ENCODE results near the gene BMX. TPM values are rescaled to one million over a fixed set of nuclear protein-coding genes. Genes with fewer than 3 reads are reported as not detected.
A peak's percentile ranks its signal among the peaks of the same experiment; 100 is the strongest.

The BMX gene
- total RNA-seq, 2 donors from 2014 or later = 2.2 to 3.1 TPM

DNA sequence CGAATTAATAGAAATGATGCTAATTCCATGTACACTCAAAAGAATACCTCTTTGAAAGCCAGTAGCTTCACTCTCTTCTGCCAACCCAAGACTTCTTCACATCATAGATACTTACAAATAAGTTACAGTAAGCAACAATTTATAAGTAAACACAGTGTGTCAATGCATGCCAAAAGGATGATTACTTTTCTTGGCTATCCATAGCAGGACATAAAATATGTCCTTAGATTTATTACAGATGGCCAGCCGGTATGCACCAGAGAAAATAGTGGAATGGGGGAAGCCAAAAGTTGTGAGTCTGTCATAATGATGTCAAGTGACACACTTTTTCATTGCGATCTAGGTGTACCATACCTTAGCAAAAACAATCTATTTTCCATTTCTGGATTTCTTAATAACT lies 631 bp upstream of the BMX start:
- no peak for ATAC-seq
- no peak for DNase-seq
- intact Hi-C loops (cut with DNase I, micrococcal nuclease) = no loop called here

DNA sequence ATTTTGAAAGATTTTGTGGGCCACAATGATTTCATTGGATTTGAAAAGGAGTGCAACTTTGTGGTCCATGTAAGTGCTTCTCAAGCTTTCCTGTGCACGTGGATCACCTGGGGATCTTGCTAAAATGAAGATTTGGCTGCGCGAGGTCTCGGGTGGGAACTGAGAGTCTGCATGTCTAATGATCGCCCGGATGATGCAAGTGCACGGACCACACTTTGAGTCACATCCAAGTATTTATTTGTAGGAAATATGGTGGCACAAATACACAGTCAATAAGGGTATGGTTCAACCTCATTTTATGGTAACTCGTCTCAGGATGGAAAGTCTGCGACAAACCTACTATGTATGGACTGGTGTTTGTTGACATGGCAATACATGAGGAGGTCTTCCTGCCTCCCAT lies 899 bp downstream of the BMX start:
- no peak for DNase-seq
- no peak for ATAC-seq
- intact Hi-C loops (cut with DNase I, micrococcal nuclease) = no loop called here

DNA sequence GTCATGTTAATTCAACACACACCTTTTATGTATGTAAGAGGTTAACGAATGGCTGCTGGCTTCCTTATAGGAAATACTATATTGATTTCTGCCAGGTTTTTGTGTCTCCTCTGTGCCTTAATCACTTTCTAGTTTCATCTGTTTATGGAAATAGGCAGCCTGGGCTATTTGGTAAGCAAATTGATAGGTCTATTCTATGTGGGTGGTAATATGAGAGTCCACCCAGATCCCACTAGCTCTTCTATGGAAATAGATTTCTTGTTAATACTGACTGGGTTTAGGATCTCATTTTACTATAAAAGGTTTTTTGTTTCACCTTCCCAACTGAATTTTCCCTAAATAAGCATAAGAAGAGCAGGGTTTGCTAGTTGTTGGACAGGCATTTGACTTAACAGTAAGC lies 4.1 kb downstream of the BMX start:
- ATAC-seq (no peak), DNase-seq (no peak)
- intact Hi-C loops (cut with DNase I, micrococcal nuclease) = no loop called here

DNA sequence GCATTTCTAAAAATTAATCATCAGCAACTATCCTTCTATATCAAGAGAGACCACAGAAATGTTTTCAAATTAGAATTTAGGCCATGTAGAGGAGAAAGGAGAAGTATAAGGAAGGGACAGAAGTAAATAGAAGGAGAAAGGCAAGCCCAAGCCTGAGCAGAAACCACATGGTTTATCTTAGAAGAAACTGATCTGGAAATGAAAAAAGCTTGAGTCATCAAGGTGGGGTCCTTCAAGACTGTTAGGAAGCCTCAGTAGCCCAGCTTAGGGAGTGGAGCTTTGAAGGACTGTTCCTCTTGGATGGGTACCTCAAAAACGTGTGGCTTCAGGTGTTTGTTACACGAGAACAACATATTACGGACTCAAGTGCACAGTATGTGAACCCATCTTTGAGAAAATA lies 4.5 kb downstream of the BMX start:
- no peak for ATAC-seq
- no peak for DNase-seq

DNA sequence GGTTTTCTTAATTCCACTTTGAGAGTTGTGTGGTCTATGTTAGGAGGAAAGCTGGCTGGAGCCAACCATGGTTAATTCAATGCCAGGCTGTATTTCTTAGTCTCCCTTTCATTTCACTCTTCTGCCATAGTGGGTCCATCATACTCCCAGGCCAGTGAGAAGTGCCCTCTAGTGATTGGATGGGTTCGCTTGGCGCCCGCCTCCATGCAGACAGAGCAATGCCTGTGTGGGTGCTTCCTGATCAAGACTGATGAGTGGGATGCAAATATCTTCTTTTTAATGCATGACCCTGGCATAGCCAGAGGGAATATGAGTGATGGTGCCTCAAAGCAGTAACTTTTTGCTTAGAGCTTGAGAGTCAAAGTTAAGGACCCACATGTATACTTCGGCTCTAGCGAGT lies 6.4 kb downstream of the BMX start:
- ATAC-seq (no peak), DNase-seq (no peak)
- intact Hi-C loops (cut with DNase I, micrococcal nuclease) = no loop called here

More for the DNA sequence above, 4.5 kb downstream of the BMX start:
- intact Hi-C loops (cut with DNase I, micrococcal nuclease) = no loop called here

DNA sequence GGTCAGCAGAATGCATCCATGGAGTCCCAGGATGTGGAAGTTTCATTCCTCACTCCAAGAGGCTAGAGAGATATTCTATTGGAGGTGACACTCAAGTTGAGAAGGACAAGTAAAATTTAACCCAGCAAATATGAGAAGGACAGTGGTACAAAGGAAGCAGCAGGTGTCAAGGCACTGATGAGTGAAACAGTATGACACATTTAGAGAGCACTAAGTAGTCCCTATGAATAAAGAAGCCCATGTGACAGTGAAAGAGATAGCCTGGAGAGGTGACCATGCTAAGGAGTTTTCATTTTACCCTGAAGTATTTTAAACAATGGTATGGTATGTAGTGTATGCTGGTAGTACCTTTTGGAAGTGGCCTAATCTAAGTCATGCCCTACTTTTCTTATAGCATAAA lies 9.2 kb downstream of the BMX start:
- DNase-seq (no peak), ATAC-seq (no peak)
- intact Hi-C loops (cut with DNase I, micrococcal nuclease) = no loop called here

DNA sequence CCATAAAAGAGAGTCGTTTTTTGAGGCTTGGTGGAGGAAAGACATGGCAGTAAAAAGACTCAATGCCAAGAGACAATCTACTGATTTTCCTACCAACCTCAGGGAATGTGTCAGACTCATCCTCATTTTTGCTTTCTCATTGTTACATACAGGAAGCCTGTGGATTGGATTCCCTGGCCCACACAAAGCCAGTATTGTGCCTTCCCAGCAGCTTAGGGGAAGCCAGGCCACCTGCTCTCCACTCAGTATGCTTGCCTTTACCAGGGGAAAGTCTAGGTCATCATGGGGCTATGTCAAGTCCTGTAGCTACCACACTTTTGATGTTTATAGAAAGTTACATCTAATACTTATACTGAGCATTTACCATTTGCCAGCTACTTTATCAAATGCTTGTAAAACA lies 11.0 kb downstream of the BMX start:
- DNase-seq = no peak
- intact Hi-C loops (cut with DNase I, micrococcal nuclease) = no loop called here

DNA sequence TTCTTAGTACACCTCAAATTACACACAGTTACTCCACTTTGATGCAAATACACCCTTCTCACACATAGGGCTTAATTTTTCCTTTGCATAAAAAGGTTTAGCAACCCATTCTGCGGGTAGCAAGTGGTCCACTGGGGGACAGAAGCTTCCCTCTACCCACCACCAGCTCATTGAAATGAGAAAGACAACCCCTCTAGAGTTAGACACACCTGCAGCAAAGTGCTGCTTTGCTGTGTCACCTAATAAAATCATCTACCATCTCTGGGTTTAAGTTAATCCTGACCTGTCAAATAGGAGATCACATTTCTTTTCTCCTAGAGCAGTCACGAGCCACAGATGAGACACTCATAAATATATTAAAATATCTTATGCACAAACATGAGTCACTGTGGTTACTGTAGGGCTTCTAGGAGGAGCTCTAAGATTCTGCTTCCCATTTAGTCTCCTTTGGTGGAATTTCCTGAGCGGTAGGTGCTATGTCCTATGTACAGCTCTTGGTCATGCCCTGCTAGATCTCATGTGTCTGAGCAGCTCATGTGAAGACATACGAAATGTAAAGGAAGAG lies 11.9 kb downstream of the BMX start:
- ATAC-seq = no peak
- intact Hi-C loops (cut with DNase I, micrococcal nuclease) = no loop called here
- no peak for DNase-seq

More for the DNA sequence above, 11.0 kb downstream of the BMX start:
- no peak for ATAC-seq

DNA sequence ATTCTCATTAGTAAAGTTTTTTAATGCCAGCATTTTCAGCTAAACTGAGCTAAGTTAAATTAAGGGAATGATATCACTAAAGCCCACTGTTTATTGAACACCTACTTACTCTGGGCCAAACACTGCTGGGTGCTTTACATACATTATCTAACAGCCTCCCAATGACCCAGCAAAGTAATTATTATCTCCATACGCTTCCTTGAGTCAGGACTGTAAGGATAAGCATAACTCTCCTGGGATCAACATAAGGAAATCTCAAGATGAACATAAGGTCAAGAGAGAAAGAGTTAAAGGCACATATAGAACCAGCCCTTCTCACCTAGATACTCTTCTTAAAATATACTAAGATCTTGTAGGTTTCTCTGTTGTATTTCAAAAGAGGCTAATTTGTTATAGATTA lies 13.7 kb downstream of the BMX start:
- ATAC-seq (no peak), DNase-seq (no peak)
- intact Hi-C loops (cut with DNase I, micrococcal nuclease) = no loop called here

DNA sequence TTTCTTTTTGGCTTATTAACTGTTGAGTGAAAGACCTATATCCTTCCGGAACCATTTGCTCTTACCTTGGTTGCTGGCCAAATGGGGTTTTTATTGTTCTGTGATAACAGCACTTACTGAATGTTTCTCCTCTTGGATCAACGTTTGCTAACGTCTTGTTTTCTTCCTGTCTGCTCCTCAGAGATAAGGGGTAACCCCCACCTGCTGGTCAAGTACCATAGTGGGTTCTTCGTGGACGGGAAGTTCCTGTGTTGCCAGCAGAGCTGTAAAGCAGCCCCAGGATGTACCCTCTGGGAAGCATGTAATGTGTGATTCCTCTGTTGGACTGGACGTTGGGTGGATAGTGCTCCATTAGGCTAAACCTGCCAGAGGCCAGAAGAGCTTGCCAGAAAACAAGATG lies 15.3 kb downstream of the BMX start:
- intact Hi-C loops (cut with DNase I, micrococcal nuclease) = no loop called here
- ATAC-seq (peak; percentile 71), DNase-seq (no peak)

DNA sequence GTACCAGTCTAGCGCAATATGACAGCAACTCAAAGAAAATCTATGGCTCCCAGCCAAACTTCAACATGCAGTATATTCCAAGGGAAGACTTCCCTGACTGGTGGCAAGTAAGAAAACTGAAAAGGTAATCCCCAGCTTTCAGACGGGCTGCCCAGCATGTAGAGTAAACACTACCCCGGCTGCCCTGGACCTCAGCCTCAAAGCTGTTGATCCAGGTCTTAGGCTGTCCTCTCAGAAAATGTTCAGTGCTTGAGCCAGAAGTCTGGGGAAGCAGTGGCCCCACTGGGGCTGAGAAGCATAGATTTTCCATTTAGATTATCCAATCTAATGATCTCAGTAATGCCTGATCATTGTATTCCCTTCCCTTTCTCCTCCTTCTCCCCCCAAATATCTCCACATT lies 21.9 kb downstream of the BMX start:
- intact Hi-C loops (cut with DNase I, micrococcal nuclease) = no loop called here
- ATAC-seq = no peak
- DNase-seq = no peak

DNA sequence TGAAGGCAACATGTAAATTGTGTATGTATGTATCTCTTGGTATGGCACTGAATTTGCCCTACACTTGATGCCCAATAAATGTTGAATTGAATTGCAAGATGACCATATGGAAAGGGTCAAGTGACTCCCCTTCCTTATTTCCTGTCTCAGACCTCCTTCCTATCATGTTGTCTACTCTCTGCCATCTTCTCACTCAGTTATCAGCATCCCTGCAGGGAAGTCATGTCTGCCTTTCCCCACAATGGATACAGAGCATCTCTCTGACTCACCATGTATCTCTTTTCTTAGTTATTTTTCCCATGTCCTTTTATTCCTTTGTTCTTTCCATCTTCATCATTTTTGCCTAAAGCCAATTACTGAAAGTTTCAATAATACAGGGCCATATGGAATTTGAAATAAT lies 22.5 kb downstream of the BMX start:
- ATAC-seq (no peak), DNase-seq (no peak)
- intact Hi-C loops (cut with DNase I, micrococcal nuclease) = no loop called here

DNA sequence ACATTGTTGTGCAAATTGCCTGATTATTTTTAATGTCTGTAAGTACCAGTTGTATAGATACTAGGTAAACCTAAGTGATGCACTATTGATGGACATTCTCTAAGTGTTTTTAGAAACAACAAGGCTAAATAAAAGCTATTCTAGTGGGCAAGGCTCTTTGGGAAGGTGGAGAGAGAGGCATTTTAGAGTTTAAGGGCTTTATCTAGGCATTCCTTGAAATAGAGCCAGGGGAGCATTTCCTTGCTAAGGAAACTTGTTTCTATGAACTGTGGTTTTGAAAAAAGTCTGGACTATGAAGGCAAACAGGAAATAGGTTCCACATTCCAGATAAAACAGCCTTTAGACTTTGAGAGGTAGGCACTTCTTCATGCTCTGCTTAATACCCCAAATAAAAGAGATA lies 23.8 kb downstream of the BMX start:
- ATAC-seq = no peak
- DNase-seq = no peak
- intact Hi-C loops (cut with DNase I, micrococcal nuclease) = no loop called here

DNA sequence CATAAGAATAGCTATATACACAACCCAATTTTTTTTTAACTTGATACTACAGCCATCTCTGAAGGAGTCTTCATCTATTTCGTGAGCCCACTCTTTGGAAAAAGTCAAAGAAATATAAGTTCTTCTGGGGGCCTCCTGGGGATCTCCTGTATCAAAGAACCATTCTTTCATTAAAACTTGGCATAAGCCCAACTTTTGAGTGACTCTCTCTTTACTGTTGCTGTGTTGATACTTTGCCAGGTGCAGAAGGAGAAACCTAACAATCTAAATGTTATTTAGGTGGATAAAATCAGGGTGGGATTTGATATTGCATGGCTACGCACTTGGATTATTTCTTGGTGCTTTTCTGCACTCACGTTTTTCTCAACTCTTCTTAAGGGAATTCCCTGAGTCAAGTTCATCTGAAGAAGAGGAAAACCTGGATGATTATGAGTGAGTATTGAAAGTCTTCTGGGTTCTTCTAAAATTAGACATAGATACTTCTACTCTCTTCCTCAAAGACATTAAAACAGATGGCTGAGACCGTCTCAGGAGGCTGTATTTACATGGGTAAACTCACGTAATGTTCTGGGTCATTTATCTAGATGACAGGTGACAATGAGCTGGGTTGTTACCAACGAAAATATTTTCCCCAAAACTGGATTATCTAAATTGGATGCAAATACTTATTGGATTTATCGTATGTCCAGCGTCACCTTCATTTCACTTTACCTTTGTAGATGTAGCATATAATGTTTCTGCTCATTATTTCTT lies 25.2 kb downstream of the BMX start:
- intact Hi-C loops (cut with DNase I, micrococcal nuclease) = no loop called here
- no peak for DNase-seq
- no peak for ATAC-seq

DNA sequence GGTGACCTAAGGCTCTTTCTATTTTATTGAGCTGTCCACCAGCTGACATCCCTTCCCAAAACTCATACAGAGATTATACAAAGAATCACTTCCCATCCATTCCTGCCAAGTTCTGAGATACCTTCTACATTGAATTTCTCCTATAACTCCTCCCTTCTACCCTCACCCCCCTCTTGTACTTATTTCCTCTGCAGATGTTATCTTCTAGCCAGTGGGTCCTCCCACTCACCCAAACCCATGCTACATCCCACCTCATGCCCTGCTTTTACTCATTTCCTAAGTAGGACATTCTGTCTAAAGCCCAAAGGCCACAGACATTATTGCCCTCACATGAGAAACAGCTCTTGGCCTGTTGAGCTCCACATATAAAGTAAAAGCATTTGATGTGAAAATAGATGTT lies 28.6 kb downstream of the BMX start:
- intact Hi-C loops (cut with DNase I, micrococcal nuclease) = no loop called here
- no peak for DNase-seq

DNA sequence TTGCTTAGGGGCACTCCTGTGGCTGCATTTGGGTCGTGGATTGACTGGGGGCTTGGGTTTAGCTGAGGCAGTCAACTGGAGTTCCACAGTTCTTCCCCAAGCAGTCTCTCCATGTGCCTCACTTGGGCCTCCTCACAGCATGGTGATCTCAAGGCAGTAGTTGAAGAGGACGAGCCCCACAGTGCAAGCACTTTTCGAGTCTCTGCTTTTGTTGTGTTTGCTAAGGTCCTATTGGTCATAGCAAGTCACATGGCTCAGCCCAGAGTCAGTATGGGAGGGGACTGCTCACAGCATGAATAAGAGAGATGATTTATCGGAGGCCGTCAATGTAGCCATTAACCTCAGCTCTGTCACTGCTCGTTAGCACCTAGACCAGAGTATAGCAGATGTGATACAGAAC lies 29.7 kb downstream of the BMX start:
- DNase-seq = no peak
- intact Hi-C loops (cut with DNase I, micrococcal nuclease) = no loop called here
- ATAC-seq = no peak

More for the DNA sequence above, 28.6 kb downstream of the BMX start:
- no peak for ATAC-seq

DNA sequence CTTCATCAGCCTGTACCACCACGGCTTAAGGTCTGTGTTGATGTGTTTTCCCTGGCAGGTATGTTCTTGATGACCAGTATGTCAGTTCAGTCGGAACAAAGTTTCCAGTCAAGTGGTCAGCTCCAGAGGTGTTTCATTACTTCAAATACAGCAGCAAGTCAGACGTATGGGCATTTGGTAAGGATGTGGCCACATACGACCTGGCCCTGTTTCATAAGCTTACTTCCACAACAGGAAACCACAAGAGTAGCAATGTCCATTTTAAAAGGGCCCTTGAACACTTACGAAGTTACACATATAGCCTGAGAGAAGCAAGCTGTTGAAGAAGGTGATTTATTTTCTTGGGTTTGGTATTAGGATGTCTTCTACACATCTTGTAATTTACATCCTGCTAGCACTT lies 46.1 kb downstream of the BMX start:
- intact Hi-C loops (cut with DNase I, micrococcal nuclease) = no loop called here
- ATAC-seq (no peak), DNase-seq (no peak)

DNA sequence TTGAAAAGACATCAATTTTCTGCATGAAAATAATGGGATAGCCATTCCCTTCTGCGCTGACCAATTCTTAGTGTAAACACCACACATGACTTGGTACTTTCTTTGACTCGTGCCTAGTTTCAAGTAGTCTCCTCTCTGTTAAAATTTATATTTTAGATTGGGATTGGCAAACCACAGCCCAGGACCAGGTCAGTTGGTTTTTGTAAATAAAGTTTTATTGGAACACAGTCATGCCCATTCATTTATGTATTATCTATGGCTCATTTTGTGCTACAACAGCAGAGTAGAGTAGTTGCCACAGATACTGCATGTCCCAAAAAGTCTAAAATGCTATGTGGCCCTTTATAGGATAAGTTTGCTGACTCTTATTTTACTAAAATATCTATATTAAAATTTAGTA lies 46.7 kb downstream of the BMX start:
- intact Hi-C loops (cut with DNase I, micrococcal nuclease) = no loop called here
- no peak for ATAC-seq
- DNase-seq = no peak

DNA sequence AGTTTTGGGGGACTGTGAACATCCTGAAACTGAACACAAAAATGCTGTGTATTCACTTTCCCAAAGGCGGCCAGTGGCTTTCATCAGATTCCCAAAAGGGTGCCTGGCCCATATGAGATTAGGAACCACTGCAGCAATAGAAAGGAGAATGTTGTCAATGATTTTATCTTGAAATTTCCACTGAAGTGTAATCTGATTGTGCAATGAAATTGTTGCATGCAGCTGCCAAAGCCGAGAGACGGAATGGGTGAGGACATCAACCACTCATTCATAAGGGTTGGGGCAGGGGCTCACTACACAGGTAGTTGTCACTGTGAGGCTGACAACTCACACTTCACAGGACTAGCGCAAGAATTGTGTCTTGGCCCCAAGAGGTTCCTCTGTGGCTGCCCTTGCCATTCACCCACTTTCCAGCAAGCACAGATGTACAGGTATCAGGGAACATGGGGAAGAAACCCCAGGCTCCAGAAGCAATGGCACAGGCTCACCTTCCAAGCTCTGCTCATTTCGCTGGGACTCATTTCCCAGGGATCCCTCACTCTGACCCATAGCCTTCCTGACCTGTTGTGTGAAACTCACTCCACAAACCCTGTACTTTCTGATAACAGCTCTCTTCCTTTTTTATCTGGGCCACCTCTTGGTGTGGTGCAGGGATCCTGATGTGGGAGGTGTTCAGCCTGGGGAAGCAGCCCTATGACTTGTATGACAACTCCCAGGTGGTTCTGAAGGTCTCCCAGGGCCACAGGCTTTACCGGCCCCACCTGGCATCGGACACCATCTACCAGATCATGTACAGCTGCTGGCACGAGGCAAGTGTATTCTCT lies 48.8 kb downstream of the BMX start:
- ATAC-seq (no peak), DNase-seq (no peak)
- intact Hi-C loops (cut with DNase I, micrococcal nuclease) = no loop called here

DNA sequence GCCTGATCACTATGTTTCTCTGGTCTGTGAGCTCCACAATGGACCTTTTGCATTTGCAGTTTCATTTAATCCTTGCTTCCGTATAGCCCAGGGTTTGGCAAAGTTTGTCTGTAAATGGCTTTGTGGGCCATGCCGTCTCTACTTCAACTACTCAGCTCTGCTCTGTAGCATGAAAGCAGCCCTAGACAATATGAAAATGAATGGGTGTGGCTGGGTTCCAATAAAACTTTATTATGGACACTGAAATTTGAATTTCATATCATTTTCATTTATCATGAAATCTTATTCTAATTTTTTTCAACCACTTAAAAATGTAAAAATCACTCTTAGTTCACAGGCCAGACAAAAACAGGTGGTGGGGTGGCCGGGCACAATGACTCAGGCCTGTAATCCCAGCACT lies 58.6 kb downstream of the BMX start:
- no peak for DNase-seq
- no peak for ATAC-seq
- intact Hi-C loops (cut with DNase I, micrococcal nuclease) = no loop called here

All from left colon (tissue), 2 donors.